Measurements from ENCODE around the gene ELL.
"Not testable (repeated sequence)": the region's sequence is repeated elsewhere in the genome, so short reads cannot be mapped to it uniquely, and the experiment has no call there.

ELL gene

GRCh38 chr19:18521692-18522123 lies at the start of gene ELL:
ELL (minus strand) TSS chr19:18522070; CDS start chr19:18522055, 15 bp downstream.
- no peak for DNase-seq

- no peak for DNase-seq
These were observed 46.5 kb upstream of the ELL start for GRCh38 chr19:18568367-18568766.

GRCh38 chr19:18566953-18567352 lies 45.1 kb upstream of the ELL start:
- no peak for DNase-seq

- DNase-seq: no peak
These were observed 40.2 kb upstream of the ELL start for GRCh38 chr19:18562086-18562485.

- DNase-seq: no peak
These were observed 37.8 kb upstream of the ELL start for GRCh38 chr19:18559685-18560084.

- DNase-seq: no peak
These were observed 36.7 kb upstream of the ELL start for GRCh38 chr19:18558604-18559003.

GRCh38 chr19:18558202-18558555 lies 36.3 kb upstream of the ELL start:
- DNase-seq: no peak

GRCh38 chr19:18557411-18558201 lies 35.7 kb upstream of the ELL start, which contains the start of gene KXD1:
KXD1 (plus strand) TSS chr19:18557870; CDS start chr19:18562057, 4,187 bp downstream.
- peak; percentile 99 for DNase-seq

- DNase-seq: no peak
These were observed 29.8 kb upstream of the ELL start for GRCh38 chr19:18551631-18552030.

GRCh38 chr19:18543814-18544475 lies 22.1 kb upstream of the ELL start:
- peak; percentile 84 for DNase-seq

GRCh38 chr19:18542941-18543813 lies 21.3 kb upstream of the ELL start, which contains the start of gene FKBP8:
FKBP8 (minus strand) TSS chr19:18543573; CDS start chr19:18541970, 1,603 bp downstream.
- DNase-seq: peak; percentile 95

GRCh38 chr19:18541992-18542940 lies 20.4 kb upstream of the ELL start:
- no peak for DNase-seq

- DNase-seq: peak; percentile 39
These were observed 19.6 kb upstream of the ELL start for GRCh38 chr19:18541258-18541991.

- not testable (repeated sequence) for DNase-seq
These were observed 18.3 kb upstream of the ELL start for GRCh38 chr19:18540200-18540599.

- no peak for DNase-seq
These were observed 17.5 kb upstream of the ELL start for GRCh38 chr19:18539372-18539771.

GRCh38 chr19:18538115-18538514 lies 16.2 kb upstream of the ELL start:
- no peak for DNase-seq

GRCh38 chr19:18537431-18537830 lies 15.6 kb upstream of the ELL start:
- DNase-seq: no peak

GRCh38 chr19:18536475-18536874 lies 14.6 kb upstream of the ELL start:
- DNase-seq: no peak

- no peak for DNase-seq
These were observed 11.2 kb upstream of the ELL start for GRCh38 chr19:18533058-18533457.

- no peak for DNase-seq
These were observed 10.5 kb upstream of the ELL start for GRCh38 chr19:18532168-18532890.

GRCh38 chr19:18531485-18531884 lies 9.6 kb upstream of the ELL start:
- DNase-seq: no peak

Measured in suppressor macrophage treated with lipopolysaccharide for 4 hours (primary cell).